ENCODE data around the gene SMU1.

DNA sequence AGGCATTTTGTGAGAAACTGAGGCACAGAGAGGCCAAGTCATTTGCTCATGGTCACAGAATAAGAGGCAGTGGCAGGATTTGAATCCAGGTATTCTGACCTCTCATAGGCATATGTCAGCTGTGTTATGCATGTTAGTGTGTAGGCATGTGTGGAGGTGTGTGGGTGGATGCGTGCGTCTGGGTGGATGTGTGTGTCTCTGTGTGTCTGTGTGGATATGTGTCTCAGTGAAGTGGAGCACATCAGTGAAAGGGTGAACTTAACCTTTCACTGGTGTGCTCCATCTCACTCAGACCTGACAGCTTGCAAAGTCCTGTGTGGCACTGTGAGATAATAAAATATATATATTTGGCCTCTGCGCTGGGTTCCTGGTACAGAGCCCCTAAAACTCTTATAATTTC, 32.0 kb upstream of the SMU1 start:
- no peak for TF ChIP-seq POLR2AphosphoS5 (IDR thresholded peaks at IDR 0.05; ENCODE audit: low read depth, low read length)
- TF ChIP-seq, protein P1, sequence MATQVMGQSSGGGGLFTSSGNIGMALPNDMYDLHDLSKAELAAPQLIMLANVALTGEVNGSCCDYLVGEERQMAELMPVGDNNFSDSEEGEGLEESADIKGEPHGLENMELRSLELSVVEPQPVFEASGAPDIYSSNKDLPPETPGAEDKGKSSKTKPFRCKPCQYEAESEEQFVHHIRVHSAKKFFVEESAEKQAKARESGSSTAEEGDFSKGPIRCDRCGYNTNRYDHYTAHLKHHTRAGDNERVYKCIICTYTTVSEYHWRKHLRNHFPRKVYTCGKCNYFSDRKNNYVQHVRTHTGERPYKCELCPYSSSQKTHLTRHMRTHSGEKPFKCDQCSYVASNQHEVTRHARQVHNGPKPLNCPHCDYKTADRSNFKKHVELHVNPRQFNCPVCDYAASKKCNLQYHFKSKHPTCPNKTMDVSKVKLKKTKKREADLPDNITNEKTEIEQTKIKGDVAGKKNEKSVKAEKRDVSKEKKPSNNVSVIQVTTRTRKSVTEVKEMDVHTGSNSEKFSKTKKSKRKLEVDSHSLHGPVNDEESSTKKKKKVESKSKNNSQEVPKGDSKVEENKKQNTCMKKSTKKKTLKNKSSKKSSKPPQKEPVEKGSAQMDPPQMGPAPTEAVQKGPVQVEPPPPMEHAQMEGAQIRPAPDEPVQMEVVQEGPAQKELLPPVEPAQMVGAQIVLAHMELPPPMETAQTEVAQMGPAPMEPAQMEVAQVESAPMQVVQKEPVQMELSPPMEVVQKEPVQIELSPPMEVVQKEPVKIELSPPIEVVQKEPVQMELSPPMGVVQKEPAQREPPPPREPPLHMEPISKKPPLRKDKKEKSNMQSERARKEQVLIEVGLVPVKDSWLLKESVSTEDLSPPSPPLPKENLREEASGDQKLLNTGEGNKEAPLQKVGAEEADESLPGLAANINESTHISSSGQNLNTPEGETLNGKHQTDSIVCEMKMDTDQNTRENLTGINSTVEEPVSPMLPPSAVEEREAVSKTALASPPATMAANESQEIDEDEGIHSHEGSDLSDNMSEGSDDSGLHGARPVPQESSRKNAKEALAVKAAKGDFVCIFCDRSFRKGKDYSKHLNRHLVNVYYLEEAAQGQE (IDR thresholded peaks at IDR 0.05; ENCODE audit: insufficient read depth in 1 of 2, low read depth in 2 of 2, low read length in 2 of 2): no peak
- TF ChIP-seq TAF1 (IDR thresholded peaks at IDR 0.05; ENCODE audit: borderline replicate concordance, insufficient read depth, low read length): no peak
- no peak for TF ChIP-seq SIN3A (IDR thresholded peaks at IDR 0.05; ENCODE audit: borderline replicate concordance, insufficient read depth, low read length)
- TF ChIP-seq FOXP2 (optimal IDR thresholded peaks at IDR 0.05; ENCODE audit: borderline replicate concordance, extremely low read depth, extremely low read length, insufficient read depth): no peak

All from PFSK-1 (cell line).